Smooth muscle cell of the coronary artery (primary cell): ENCODE results near the gene RPL36A. TPM values are rescaled to one million over a fixed set of nuclear protein-coding genes. Genes with fewer than 3 reads are reported as not detected.

Experiments used
- total RNA-seq: library from RNA; depleted of rRNA; stranded (reverse); fragments of >200 nt; gene quantifications from 2 replicates; pipeline ENCODE4 v1.2.3, GENCODE V29; 2014; ENCODE audit warnings: low replicate concordance

RPL36A gene
- 347 and 706 TPM in 2 replicates for total RNA-seq

GRCh38 chrX:101390664-101391525 is at the start of gene RPL36A:
TSS of gene RPL36A (plus strand) at chrX:101391011. CDS start at chrX:101391044, 33 bp downstream.

GRCh38 chrX:101348452-101349192 is 42.2 kb upstream of the RPL36A start, which contains the start of gene TIMM8A:
TSS of gene TIMM8A (minus strand) at chrX:101348742. CDS start at chrX:101348664, 78 bp downstream.

GRCh38 chrX:101385795-101386541 is 4.8 kb upstream of the RPL36A start, which contains the start of gene BTK:
TSS of gene BTK (minus strand) at chrX:101386191. CDS start at chrX:101375284, 10,907 bp downstream.

GRCh38 chrX:101407748-101408531 is 17.1 kb downstream of the RPL36A start, which contains the start of the genes GLA and HNRNPH2:
TSS of gene GLA (minus strand) at chrX:101407925. CDS start at chrX:101407903, 22 bp downstream.
TSS of gene HNRNPH2 (plus strand) at chrX:101408222. CDS start at chrX:101411989, 3,767 bp downstream.

Other genes with a start within 250 kb of the RPL36A start
- gene DRP2, start 171.2 kb upstream of the RPL36A start, total RNA-seq: 0.12 and 6.7 TPM in 2 replicates
- gene TAF7L, start 99.7 kb upstream of the RPL36A start, total RNA-seq: 0.15 and 0.23 TPM in 2 replicates
- 1.5 and 3.3 TPM in 2 replicates for gene TIMM8A, start 42.3 kb upstream of the RPL36A start, total RNA-seq
- gene BTK, start 4.8 kb upstream of the RPL36A start, total RNA-seq: 0.53 TPM in 1 of 2 replicates, not detected in the other
- gene GLA, start 16.9 kb downstream of the RPL36A start, total RNA-seq: 22.2 and 24.6 TPM in 2 replicates
- gene HNRNPH2, start 17.2 kb downstream of the RPL36A start, total RNA-seq: 88.2 and 96.9 TPM in 2 replicates
- 3.5 and 3.9 TPM in 2 replicates for gene ARMCX4, start 94.4 kb downstream of the RPL36A start, total RNA-seq
- 42.5 and 57.7 TPM in 2 replicates for gene ARMCX1, start 159.5 kb downstream of the RPL36A start, total RNA-seq
- gene ARMCX6, start 227.0 kb downstream of the RPL36A start, total RNA-seq: 38.6 and 42.5 TPM in 2 replicates
- 71.4 and 98.1 TPM in 2 replicates for gene ARMCX3, start 232.1 kb downstream of the RPL36A start, total RNA-seq